GM21390 (cell line): ENCODE data around the gene HTR5A.

ENCODE experiments used
- ATAC-seq: cut with Tn5 transposase; IDR thresholded peaks from one replicate; pipeline ENCODE4 v1.9.1; 2021; ENCODE audit not compliant: unreplicated experiment

HTR5A gene

DNA sequence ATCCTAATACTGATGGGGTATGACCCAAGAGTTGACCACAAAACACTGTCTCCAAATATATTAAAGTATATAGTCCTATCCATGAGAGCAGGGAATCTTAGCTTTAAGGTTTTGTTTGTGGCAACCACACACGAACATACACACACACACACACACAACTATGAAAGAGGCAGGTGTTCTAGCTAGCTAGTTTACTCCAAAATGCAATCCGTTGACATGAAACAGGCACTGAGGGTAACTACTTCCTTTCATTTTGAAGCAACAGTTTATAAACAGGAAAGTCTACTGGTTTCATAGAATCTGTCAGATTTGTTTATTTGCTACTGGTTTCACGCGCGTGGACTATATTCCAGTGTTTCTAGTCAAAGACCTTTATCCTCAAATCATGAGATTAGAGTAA lies 14.8 kb downstream of the HTR5A start:
- no peak for ATAC-seq

DNA sequence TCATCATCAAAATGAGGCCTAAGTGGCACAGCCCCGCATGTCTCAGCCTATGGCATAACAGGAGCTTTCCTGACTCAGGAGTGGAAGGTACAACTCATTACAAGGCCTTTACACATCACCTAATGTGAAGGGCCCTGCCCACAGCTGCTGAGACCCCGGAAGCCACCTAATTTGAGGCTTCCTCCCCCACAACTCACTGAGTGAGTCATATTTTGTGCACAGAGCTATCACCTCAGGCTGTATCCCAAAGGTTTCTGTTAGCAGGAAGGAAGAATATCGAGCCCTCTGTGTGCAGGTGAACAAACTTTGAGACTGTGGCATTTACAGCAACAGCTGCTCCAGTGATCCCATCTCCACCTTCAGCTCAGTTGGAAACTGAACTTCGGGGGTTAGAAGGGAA lies 20.6 kb downstream of the HTR5A start:
- ATAC-seq, result no peak

DNA sequence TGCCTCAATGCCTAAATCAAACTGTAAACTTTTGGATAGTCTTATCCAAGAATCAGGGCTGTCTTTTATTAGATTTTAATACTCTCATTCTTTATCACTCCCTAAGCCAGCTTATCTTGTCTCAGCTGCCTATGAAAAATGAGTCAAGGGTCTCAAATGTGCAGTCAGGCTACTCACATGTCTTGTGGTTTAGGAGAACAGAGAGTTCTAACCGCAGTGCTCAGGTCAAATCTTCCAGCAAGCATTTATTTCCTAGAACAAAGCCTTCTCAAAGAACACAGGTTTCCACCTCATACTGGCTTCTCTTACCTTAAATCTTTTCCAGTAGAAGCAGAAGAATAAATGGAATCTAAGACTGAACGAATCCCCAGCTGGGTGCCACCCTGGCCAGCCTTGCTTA lies 23.5 kb downstream of the HTR5A start:
- no peak for ATAC-seq

DNA sequence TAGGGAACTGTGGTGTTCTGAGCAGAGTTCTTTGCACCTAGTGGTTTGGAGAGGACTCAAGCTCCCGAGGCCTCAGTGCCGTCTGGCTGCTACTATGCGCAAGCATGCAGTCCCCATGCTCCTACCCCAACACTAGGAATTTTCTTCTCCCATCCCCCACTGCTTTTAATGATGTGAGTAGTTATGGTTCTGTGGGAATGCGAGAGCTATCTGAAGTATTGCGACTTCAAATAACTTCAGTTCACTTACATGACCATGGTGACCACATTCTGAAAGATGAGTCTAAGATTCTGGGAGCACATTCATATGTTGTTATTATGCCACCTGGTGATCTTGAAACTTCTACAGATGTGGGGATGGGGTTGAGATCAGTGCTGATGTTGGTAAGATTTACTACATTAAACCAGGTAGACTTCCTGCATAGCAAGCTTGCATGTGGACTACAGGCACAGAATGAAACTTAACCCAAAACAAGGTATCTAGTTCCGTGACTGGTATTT lies 24.6 kb downstream of the HTR5A start:
- ATAC-seq, result no peak

DNA sequence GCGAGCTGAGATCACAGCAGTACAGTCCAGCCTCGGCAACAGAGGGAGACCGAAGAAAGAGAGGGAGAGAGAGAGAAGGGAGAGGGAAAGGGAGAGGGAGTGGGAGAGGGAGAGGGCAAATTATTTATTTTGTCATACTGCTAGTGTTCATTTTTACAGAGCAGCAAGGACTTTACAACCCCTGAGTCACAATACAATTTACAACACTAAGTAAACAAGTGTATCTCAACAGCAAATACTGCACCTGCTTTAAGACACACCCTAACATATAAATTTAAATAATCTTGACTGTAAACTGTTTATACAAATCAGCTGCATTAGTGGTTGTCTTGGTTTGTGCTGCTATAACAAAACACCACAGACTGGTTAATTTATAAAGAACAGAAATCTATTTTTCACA lies 27.2 kb downstream of the HTR5A start:
- ATAC-seq, result no peak

DNA sequence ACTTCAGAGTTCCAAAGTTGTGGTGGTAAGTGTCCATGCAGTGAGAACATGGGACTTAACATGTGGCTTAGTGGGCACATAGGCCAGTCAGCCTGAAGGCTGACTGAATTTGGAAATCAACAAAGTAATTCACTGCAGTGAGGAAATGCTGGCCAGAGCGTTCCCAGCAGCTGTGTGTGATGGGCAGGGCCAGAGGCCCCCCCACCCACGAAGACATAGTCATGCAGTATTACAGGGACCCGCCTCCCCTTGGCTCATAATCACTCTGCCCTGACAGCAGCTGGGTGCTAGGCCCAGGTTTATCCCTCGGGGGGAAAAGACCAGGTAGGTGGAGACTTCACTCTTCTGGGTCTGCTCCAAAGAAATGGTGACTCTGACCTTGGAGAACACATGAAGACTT lies 33.7 kb downstream of the HTR5A start:
- ATAC-seq, result no peak

DNA sequence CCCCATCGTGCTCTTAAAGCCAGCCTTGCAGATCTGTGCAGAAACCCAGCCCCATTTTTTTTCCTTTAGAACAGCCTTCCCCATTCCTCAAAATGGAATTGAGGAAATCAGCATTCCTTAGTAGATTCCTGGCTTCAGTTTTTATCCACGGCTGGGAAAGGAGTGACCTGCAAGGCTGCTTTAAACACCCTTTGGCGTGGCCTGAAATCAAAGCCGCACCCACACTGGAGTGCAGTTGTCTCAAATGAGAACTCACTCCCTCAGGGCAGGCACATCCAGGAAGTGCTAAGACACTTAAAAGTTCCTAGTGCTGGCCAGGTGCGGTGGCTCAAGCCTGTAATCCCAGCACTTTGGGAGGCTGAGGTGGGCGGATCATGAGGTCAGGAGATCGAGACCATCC lies 34.8 kb downstream of the HTR5A start:
- no peak for ATAC-seq

DNA sequence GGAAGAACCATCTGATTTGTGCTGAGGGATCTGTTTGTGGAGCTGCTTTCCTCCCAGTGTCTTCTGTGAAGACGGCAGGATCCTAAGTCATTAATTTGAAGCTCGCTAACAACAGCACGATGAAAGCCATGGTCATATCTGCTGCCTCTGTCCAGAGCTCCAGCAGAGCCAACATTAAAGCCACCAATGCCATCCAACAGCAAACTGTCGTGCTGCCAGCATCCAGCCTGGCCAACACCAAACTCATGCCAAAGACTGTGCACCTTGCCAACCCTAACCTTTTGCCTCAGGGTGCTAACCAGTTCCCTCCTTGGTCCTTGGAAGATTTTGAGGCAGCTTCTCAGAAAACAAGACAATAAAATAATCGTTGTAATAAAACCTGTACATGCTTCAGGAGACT lies 36.2 kb downstream of the HTR5A start:
- no peak for ATAC-seq

DNA sequence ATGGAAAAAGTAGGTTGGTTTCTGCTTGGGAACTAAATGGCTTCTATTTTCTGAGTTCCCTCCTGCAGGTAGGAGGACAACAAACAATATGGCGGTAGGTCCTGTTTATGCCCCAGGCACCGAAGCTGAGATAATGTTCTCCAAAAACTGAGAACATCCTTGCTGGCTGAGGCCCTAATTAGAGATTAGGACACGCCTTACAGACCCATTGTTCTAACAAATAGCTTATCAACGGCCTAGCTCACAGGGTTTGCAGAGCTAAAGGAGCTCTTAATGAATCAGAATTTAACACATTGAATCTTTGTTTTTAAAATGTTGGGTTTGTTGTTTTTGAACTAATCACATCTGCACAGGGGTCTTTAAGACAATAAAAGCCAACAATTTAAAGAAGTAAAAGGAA lies 37.0 kb downstream of the HTR5A start:
- no peak for ATAC-seq

DNA sequence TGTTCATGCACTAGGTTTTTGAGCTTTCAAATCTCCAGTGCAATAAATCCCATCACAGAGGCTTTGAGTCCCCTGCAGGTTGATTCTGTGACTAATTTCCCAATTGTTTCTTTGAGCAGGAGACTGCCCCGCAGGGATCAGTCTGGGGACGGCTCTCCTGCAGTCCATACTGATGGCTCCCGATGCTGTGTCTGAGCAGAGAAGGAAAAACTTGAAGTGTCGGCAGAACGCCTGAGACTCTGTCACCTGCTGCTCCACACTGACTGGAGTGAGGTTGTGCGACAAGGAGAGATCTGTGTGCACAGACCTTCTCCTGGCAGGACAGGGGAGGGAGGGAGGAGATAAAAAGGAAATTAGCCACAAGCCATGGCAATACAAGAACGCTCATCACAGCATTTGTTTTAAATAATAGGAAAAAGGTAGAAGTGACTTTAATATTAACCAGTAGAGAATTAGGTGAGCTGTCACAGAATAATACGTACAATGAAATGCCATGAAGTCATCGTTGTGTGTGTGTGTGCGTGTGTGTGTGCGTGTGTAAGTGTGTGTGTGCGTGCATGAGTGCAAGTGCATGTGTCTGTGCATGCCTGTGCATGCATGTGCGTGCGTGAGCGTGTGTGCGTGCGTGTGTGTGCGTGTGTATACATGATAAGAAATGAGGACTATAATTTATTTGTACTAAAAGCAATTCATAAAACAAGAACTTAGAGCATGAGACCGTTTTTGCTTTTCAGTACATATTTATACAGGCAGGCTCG lies 38.2 kb downstream of the HTR5A start:
- ATAC-seq, result no peak

DNA sequence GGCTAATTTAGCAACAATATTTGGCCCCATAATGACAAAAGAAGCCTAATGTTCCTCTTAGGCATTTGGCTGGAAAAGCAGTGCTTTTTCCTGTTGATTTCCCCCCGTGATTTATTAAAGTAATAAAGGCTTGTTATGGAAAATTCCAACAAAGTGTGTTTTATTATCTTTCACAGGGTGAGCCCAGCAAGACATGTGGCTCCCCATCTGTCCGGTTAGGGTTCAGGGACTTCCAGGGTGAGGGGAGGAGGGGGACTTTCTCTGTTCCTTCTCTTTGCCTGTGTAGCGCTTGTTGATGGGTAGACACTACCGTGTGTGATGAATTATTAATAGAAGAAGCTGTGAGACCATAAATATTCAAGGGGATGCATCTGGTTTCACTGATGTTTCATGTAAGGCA lies 39.0 kb downstream of the HTR5A start:
- ATAC-seq, result no peak

DNA sequence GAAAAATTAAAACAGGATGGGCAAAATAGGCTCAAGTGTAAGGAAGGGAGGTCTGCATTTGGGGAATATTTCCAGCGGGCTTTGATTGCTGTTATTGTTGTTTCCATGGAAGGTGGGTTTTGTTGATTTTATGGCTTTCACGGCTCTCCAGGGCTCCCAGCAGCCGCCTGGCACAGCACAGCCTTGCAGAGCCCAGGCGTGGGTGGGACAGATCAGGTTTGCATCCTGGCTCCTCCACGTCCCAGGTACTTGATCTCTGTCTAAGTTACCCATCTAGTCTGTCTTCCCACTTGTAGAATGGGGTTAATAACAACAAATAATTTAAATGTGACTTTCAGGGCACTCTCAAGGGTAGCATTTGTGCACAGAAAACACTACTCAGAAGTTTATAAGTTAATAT lies 45.2 kb downstream of the HTR5A start:
- ATAC-seq, result no peak

DNA sequence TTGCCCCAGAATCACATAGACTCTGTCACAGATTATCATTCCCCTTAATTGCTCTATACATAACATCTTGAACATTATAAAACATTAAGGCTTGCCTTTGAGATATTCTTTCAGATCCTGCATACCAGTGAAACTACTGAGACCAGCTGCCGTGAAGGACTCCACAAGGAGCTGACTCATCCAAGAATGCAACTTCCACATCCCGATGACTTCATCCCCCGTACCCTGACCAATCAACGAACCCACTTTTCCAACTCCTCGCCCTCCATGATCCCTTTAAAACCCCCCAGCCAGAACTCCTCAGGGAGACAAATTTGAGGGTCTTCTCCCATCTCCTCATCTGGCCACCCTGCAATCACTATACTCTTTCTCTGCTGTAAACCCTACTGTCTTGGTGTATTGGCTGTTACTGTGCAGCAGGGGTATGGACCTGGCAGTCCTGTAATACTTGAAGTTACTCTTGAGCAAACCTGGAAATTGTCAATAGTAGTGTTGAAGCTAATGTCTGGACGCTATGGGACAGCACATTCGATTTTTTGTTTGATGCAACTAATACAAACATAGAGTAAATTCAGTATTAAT lies 49.8 kb downstream of the HTR5A start:
- no peak for ATAC-seq

DNA sequence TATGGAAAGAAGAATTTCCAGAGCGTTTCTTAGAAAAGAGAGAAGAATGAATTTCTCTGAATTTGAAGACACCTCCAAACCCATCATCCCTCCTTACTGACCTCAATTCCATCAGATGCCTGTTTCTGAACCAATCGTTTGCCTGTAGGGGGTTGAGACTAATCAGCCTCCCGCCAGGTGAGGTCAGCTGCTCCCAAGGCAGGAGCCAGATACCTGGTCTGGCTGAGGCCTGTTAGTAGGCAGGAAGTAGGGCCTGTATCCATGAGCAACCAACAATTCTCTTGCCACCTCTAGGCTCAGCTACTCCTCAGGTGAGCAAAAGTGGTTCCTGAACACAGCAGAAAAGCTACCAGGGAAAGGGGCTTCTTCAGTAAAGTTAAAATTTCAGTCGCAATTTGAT lies 50.3 kb downstream of the HTR5A start:
- ATAC-seq, result no peak

DNA sequence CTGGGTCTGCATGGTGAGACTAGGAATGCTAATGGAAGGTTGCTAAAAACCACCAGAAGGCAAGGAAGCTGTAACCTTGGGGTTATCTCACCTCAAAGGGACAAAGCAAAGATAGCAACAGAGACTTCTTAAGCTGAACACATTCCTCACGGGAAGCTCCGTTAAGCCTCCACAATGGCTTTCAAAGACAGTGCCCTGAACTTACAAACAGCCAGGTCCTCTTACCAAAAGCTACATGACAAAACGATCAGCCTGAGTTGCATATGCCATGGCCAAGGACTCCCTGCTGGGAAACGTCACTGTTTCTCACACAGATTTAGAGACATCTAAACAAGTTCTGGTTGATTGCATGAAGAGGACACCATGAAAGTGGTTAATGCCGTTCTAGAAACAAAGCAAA lies 52.7 kb downstream of the HTR5A start:
- no peak for ATAC-seq

DNA sequence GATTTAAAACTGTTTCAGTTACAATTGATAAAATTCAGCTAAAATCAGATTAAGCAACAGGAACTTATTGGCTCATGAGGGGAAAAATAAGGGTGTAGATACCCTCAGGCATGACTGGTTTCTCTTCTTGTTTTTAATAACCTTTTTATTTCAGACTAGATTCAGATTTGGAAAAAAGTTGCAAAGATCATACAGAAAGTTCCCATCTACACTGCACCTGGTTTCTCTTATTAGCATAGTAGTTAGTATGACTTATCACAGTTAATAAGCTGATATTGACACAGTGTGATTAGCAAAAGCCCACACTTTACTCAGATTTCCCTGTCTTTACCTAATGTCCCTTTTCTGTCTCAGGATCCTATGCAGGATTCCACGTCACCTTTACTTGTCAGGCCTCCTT lies 53.3 kb downstream of the HTR5A start:
- ATAC-seq, result no peak

DNA sequence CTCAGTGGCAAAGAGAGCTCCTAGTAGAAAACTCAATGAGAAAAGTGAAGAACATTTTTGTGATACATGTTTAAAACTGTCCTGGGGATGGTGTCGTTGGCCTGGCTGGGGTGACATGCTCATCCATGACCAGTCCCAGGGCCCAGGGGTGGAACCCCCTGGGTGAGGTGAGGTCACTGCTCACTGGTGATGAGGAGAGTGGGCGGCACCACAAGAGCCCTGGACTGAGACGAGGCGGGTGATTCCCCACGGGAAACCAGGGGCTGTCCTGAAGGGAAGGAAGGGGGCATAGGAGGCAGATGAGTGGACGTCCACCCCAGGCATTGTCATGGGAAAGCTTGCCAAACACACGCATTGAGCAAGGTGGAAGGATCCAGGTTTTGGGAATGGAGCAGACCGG lies 54.6 kb downstream of the HTR5A start:
- ATAC-seq, result no peak

DNA sequence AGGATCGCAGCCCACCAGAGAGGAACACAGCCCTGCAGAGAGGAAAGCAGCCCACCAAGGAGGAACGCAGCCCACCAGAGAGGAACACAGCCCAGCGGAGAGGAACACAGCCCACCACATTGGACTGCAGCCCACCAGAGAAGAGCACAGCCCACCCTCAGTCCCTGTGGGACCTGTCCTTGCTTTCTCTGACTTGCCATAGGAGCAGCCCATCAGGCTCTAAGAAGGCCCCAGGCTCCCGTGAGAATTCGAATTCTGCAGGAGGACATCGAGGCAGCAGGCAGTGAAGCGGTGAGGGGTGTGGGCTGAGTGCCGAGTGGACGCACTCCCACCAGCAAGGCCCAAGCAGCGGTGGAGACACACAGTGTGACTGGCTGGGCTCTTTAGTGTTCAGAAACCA lies 59.1 kb downstream of the HTR5A start:
- ATAC-seq, result no peak

DNA sequence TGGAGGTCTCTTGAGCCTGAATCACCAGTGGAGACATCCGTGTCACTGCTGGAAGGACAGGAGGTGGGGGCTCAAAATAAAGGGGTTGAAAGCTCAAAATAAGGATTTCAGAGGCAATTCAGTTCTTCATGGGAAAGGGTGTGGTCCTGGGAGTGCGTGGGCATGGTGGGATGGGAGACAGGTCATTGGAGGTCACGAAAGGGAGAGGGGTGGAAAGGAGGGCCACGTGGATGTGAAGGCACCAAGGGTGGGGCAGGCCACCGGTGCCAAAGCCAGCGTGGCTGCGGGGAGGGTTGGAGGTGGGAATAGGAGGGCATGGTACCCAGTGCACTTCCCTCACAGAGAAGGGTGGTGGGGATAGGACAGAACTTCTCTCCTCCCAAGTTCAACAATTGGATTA lies 59.7 kb downstream of the HTR5A start:
- no peak for ATAC-seq

DNA sequence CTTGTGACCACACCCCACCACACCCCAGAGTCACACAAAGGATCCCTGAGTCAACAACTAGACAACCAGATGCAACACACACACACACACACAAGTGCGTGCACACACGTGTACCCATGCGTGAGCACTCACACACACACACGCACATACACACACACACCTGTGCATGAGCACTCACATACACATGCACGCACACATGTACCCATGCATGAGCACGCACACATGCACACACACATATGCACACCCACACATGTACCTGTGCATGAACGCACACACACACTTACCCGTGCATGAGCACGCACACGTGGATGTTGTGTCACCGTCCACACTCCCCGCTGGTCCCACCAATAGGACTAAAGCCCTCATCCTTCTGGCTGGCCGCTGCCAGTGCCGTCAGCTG lies 60.4 kb downstream of the HTR5A start:
- no peak for ATAC-seq

DNA sequence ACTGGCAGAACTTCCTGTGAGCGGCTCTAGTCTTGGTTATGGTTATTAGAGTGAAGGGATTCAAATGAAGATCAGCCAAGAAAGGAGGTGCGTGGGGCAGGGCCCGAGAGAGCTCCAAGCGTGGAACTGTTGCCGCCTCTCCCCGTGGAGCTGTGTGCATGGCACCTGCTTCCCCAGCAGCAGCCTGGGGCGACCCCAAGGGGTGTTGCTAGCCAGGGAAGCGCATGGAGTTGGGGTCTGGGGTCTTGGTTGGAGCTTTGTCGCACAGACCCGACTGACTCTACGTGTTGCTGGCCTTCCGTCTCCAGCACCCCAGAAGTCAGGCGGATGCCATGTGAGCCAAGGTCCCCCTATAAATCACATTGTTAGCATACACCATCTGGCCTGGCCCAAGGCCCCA lies 61.0 kb downstream of the HTR5A start:
- no peak for ATAC-seq

DNA sequence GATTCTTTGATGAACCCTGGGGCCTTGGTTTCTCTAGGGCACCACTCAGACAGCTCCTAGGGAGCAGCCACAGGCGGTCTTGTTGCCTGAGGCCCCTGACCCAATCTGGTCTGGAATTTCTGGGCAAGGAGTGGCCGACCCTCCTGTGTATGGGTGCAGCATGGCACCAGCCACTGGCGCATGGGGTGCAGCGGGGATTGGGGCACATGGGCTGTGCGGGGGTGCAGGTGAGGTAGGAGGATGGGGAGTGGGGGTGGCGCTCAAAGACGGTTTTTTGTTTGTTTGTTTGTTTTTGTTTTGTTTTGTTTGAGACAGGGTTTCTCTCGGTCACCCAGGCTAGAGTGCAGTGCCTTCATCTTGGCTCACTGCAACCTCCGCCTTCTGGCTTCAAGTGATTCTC lies 62.3 kb downstream of the HTR5A start:
- no peak for ATAC-seq
